Right atrium auricular region (tissue), 2 donors: ENCODE data around the gene CAPZB. TPM values are rescaled to one million over a fixed set of nuclear protein-coding genes. Genes with fewer than 3 reads are reported as not detected.

Source experiments
- DNase-seq: peaks from one replicate; pipeline ENCODE4 v3.0.0-alpha.2; 2019; ENCODE audit warnings: low spot score
- H3K27ac ChIP-seq, 2 donors: fragments of 200-600 bp; sonication (generic); 1 replicate in 1 of 2; 2 replicates in 1 of 2; pipeline ENCODE4 v1.5.1; 2016 to 2019
- H3K27me3 ChIP-seq, 2 donors: fragments of 200-600 bp; sonication (generic); one replicate each; pipeline versions ENCODE4 v1.5.1 to v1.6.0; 2017 to 2019
- H3K36me3 ChIP-seq: fragments of 200-600 bp; sonication (generic); one replicate; pipeline ENCODE4 v1.5.1; 2016
- H3K4me1 ChIP-seq, 2 donors: fragments of 200-600 bp; sonication (generic); one replicate each; pipeline versions ENCODE4 v1.5.1 to v1.6.0; 2017 to 2019
- H3K4me3 ChIP-seq, 2 donors: fragments of 200-600 bp; sonication (generic); 1 replicate in 1 of 2; 2 replicates in 1 of 2; pipeline ENCODE4 v1.5.1; 2017 to 2019; ENCODE audit warnings: mild to moderate bottlenecking in 1 of 2, moderate library complexity in 1 of 2
- H3K9me3 ChIP-seq, 2 donors: fragments of 200-600 bp; sonication (generic); one replicate each; pipeline ENCODE4 v1.5.1; 2019
- total RNA-seq, 2 donors: library from RNA; depleted of rRNA; stranded (reverse); fragments of >200 nt; gene quantifications; one replicate each; pipeline ENCODE4 v1.1.0, GENCODE V29; 2016
- TF ChIP-seq, protein P1 (sequence below), 2 donors: fragments of 200-600 bp; sonication (generic); IDR thresholded peaks; one replicate each; pipeline ENCODE4 v1.5.1; 2019; ENCODE audit warnings: antibody characterized with exemption in 2 of 2

Gene CAPZB
- total RNA-seq, 2 donors from 2014 or later: 87.8 to 122 TPM

DNA sequence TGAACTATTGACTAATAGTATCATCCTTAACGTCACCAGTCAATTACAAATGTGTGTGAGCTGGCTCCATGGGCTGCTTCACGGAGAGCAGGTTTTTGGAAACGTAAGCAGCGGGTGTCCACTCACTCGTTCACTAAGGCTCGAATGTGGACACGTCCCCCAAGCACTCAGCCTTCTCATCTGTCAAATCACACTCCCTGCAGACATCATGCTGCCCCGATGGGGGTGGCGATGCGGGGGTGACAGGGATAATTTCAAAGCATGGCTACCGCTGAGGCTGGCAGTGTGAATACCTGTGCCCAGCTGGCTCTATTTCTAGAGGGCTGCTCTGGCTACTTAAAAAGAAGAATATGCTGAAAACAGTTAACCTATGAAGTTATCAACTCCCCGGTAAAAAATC is 71.3 kb downstream of the CAPZB start:
- TF ChIP-seq, protein P1, sequence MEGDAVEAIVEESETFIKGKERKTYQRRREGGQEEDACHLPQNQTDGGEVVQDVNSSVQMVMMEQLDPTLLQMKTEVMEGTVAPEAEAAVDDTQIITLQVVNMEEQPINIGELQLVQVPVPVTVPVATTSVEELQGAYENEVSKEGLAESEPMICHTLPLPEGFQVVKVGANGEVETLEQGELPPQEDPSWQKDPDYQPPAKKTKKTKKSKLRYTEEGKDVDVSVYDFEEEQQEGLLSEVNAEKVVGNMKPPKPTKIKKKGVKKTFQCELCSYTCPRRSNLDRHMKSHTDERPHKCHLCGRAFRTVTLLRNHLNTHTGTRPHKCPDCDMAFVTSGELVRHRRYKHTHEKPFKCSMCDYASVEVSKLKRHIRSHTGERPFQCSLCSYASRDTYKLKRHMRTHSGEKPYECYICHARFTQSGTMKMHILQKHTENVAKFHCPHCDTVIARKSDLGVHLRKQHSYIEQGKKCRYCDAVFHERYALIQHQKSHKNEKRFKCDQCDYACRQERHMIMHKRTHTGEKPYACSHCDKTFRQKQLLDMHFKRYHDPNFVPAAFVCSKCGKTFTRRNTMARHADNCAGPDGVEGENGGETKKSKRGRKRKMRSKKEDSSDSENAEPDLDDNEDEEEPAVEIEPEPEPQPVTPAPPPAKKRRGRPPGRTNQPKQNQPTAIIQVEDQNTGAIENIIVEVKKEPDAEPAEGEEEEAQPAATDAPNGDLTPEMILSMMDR (IDR thresholded peaks at IDR 0.05): no peak
- H3K4me3 ChIP-seq: no peak overlapping the region
- peaks cover 0 to 60% of the 10 kb centered on the region in 2 donors for H3K4me1 ChIP-seq
- no peak for DNase-seq
- H3K27me3 ChIP-seq: no peaks in the 10 kb centered on the region
- H3K36me3 ChIP-seq: peaks cover 22% of the 10 kb centered on the region
- H3K9me3 ChIP-seq: no peaks in the 10 kb centered on the region
- H3K27ac ChIP-seq: peak overlapping the region; percentile 70 to 74

DNA sequence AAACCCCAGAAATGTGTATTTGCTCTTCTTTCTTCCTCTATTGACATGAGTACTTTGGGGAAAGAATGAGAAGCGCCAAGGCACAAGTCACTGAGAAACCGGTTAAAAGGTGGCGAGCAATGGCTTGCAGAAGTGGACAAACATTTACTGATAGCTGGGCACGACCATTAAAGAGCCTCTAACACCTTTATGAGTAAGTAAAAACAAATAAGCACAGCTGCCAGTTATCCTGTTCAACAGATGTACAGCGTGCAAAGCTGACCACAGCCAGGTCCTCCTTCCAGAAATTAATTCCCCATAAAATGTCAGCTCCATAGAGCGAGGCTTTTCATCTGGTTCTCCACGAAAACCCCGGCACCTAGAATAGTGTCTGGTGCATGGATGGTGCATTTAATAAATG is 72.7 kb downstream of the CAPZB start:
- Histone ChIP-seq H3K27ac (peak overlapping the region; percentile 9 to 70), H3K9me3 (no peaks in the 10 kb centered on the region), H3K4me3 (no peak overlapping the region), H3K27me3 (no peaks in the 10 kb centered on the region), H3K36me3 (peaks cover 13% of the 10 kb centered on the region), H3K4me1 (peaks cover 0 to 60% of the 10 kb centered on the region in 2 donors)
- TF ChIP-seq, protein P1 (IDR thresholded peaks at IDR 0.05): no peak
- DNase-seq: no peak

- DNase-seq: no peak
- H3K4me3 ChIP-seq: no peak overlapping the region
- TF ChIP-seq, protein P1 (IDR thresholded peaks at IDR 0.05): no peak
- H3K4me1 ChIP-seq: peaks cover 0 to 54% of the 10 kb centered on the region in 2 donors
- no peaks in the 10 kb centered on the region for H3K27me3 ChIP-seq
- H3K9me3 ChIP-seq: no peaks in the 10 kb centered on the region
- peak overlapping the region; percentile 9 to 20 for H3K27ac ChIP-seq
- peaks cover 13% of the 10 kb centered on the region for H3K36me3 ChIP-seq
Measured at GRCh38 chr1:19411612-19412011, 73.7 kb downstream of the CAPZB start.

- no peak overlapping the region for H3K4me3 ChIP-seq
- peaks cover 7% of the 10 kb centered on the region for H3K36me3 ChIP-seq
- H3K9me3 ChIP-seq: no peaks in the 10 kb centered on the region
- no peak overlapping the region for H3K27ac ChIP-seq
- TF ChIP-seq, protein P1 (IDR thresholded peaks at IDR 0.05): no peak
- peaks cover 0 to 64% of the 10 kb centered on the region in 2 donors for H3K4me1 ChIP-seq
- H3K27me3 ChIP-seq: no peaks in the 10 kb centered on the region
- no peak for DNase-seq
Measured at GRCh38 chr1:19410393-19410792, 74.9 kb downstream of the CAPZB start.

DNA sequence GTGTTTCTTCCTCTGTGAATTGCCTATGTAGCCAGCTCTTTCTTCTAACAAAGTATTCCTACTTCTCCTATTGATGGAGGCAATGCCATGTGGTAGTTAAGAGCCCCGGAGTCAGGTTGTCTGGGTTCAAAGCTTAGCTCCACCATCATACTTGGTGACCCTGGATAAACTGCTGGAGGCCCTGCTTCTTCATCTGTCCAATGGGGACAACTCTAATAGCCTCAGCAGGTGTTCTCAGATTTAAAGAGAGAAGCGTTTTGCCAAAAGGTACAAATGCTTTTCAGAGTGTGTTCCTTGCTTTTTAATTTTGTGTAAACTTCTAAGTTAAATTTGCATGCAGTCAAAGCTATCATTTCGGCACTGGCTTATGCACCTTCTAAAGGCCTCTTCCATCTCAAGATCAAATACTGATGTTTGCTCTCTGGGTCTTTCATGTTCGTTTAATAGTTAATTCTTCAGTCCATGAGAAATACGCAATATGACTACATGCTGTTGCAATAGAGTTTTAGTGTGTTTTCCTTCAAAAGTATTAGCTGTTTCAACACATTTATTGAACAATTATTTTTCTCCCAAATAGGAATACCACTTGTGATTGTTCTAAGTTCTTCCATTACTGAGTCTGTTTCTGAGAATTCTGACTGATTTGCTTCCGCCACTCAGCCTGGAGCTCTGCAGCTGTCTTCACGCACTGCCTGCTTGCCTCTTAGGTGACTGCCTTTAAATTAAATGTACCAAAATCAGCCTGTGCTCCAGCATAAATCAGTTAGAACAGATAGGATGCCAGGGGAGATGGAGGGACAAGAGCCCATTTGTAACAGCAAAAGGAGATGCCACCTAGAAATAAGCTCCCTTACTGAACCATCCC is 75.6 kb downstream of the CAPZB start:
- Histone ChIP-seq H3K9me3 (no peaks in the 10 kb centered on the region), H3K4me1 (peaks cover 0 to 64% of the 10 kb centered on the region in 2 donors), H3K27ac (no peak overlapping the region), H3K4me3 (no peak overlapping the region), H3K36me3 (peaks cover 7% of the 10 kb centered on the region), H3K27me3 (no peaks in the 10 kb centered on the region)
- TF ChIP-seq, protein P1 (IDR thresholded peaks at IDR 0.05): no peak
- no peak for DNase-seq
